ENCODE results near the gene TLCD4. TPM values are rescaled to one million over a fixed set of nuclear protein-coding genes. Genes with fewer than 3 reads are reported as not detected.

TLCD4 gene
- total RNA-seq, 1 experiment from 2014 or later, result 1.8 TPM

Other genes starting within 250 kb of the TLCD4 start
- gene CNN3, start 190.2 kb upstream of the TLCD4 start, total RNA-seq (2021), result 265 and 279 TPM in 2 replicates
- 2.5 and 2.7 TPM in 2 replicates for gene ALG14, start 44.4 kb upstream of the TLCD4 start, total RNA-seq (2021)
- 15.3 and 18.0 TPM in 2 replicates for gene RWDD3, start 116.9 kb downstream of the TLCD4 start, total RNA-seq (2021)

Measured in H9 (cell line).